K562 (cell line): ENCODE results near the gene CUTA. TPM values are rescaled to one million over a fixed set of nuclear protein-coding genes. Genes with fewer than 3 reads are reported as not detected.
A peak's percentile ranks its signal among the peaks of the same experiment; 100 is the strongest.

Source experiments
- ARNT ChIP-seq, 2 experiments: fragments of 450-650 bp; IDR thresholded peaks; 2 replicates each; pipeline ENCODE4 v1.6.1; 2016; ENCODE audit warnings: mild to moderate bottlenecking in 1 of 2
- BRF1 ChIP-seq: IDR thresholded peaks from 3 replicates; pipeline ENCODE4 v1.6.1; 2011; ENCODE audit warnings: borderline replicate concordance, mild to moderate bottlenecking; ENCODE audit not compliant: insufficient read length; ENCODE audit errors: extremely low read depth
- FOS ChIP-seq: IDR thresholded peaks from 3 replicates; pipeline ENCODE4 v1.6.1; 2011; ENCODE audit not compliant: insufficient read length; ENCODE audit errors: extremely low read depth
- FOXA1 ChIP-seq: fragments of 450-650 bp; IDR thresholded peaks from 2 replicates; pipeline ENCODE4 v1.6.1; 2016; ENCODE audit warnings: mild to moderate bottlenecking, borderline replicate concordance
- HCFC1 ChIP-seq: IDR thresholded peaks from 2 replicates; pipeline ENCODE4 v1.6.1; 2012; ENCODE audit warnings: low read depth, low read length, improper control_type of control experiment
- MAZ ChIP-seq, 2 experiments: fragments of 450-650 bp in 1 of 2; sonication (generic) in 1 of 2; formaldehyde crosslinking; IDR thresholded peaks in 1 of 2; conservative IDR thresholded peaks in 1 of 2; 2 replicates each; pipeline versions ENCODE4 v1.4.0 to v1.5.0; 2020; ENCODE audit warnings: mild to moderate bottlenecking in 1 of 2, missing genetic modification reagents in 1 of 2
- NONO ChIP-seq, 2 experiments: fragments of 200-400 bp in 1 of 2; fragments of 450-650 bp in 1 of 2; formaldehyde crosslinking in 1 of 2; IDR thresholded peaks; 2 replicates each; pipeline ENCODE4 v1.6.1; 2017; ENCODE audit warnings: low read depth in 2 of 2, mild to moderate bottlenecking in 2 of 2, moderate library complexity in 2 of 2, low read length in 1 of 2
- RFX1 ChIP-seq: fragments of 450-650 bp; IDR thresholded peaks from 2 replicates; pipeline ENCODE4 v1.6.1; 2016; ENCODE audit warnings: mild to moderate bottlenecking, moderate library complexity
- U2AF2 ChIP-seq: fragments of 200-400 bp; formaldehyde crosslinking; optimal IDR thresholded peaks from 2 replicates; pipeline ENCODE3; 2017; ENCODE audit warnings: low read depth, mild to moderate bottlenecking, low read length
- ZFX ChIP-seq: sonication (generic); formaldehyde crosslinking; IDR thresholded peaks from 2 replicates; pipeline ENCODE4 v1.8.0; 2022; ENCODE audit warnings: mild to moderate bottlenecking, missing genetic modification reagents, moderate library complexity
- ZNF140 ChIP-seq: fragments of 250-450 bp; sonication (Bioruptor Pico); IDR thresholded peaks from 2 replicates; pipeline ENCODE4 v1.8.0; 2021; ENCODE audit warnings: moderate library complexity, mild to moderate bottlenecking, inconsistent platforms
- ZNF143 ChIP-seq: sonication (generic); formaldehyde crosslinking; IDR thresholded peaks from 2 replicates; pipeline ENCODE4 v1.9.0; 2022; ENCODE audit warnings: mild to moderate bottlenecking, missing genetic modification reagents
- ZNF174 ChIP-seq: fragments of 250-450 bp; sonication (Bioruptor Pico); IDR thresholded peaks from 2 replicates; pipeline ENCODE4 v1.4.0; 2020; ENCODE audit warnings: mild to moderate bottlenecking
- ZNF408 ChIP-seq: fragments of 250-450 bp; sonication (Bioruptor Pico); IDR thresholded peaks from 2 replicates; pipeline ENCODE4 v1.4.0; 2020; ENCODE audit warnings: low read depth, mild to moderate bottlenecking, moderate library complexity
- ZNF644 ChIP-seq: fragments of 200-800 bp; sonication (Bioruptor generic); IDR thresholded peaks from 2 replicates; pipeline ENCODE4 v1.6.1; 2016; ENCODE audit warnings: low read depth, missing genetic modification characterization, missing compliant biosample characterization
- polyA plus RNA-seq, 8 experiments: library from polyadenylated mRNA; depleted of rRNA in 4 of 8; stranded (reverse) in 5 of 8; unstranded in 3 of 8; fragments of >200 nt; fragmentation: Nextera tagmentation in 2 of 8; fragmentation: Illumina TruSeq in 1 of 8; extraction: Ambion mirVana in 2 of 8; extraction: Trizol in 1 of 8; gene quantifications; 2 replicates each; pipeline versions ENCODE4 v1.2.1 to v1.2.3, GENCODE V29; 2011 to 2014; ENCODE audit warnings: inconsistent platforms in 1 of 8, missing spikeins in 1 of 8
- total RNA-seq, 7 experiments: library from RNA; depleted of rRNA in 6 of 7; stranded (reverse); fragments of >200 nt in 6 of 7; fragmentation: Illumina TruSeq in 2 of 7; extraction: Trizol in 2 of 7; gene quantifications; 2 replicates each; pipeline versions ENCODE4 v1.2.1 to v1.2.3, GENCODE V29; 2011 to 2021; ENCODE audit warnings: low replicate concordance in 1 of 7
- TF ChIP-seq, protein P1 (sequence below): fragments of 250-450 bp; sonication (Bioruptor Pico); IDR thresholded peaks from 2 replicates; pipeline ENCODE4 v1.5.0; 2020; ENCODE audit warnings: mild to moderate bottlenecking, borderline replicate concordance
- TF ChIP-seq, protein P2 (sequence below): fragments of 250-450 bp; sonication (Bioruptor Pico); IDR thresholded peaks from 2 replicates; pipeline ENCODE4 v1.4.0; 2020; ENCODE audit warnings: mild to moderate bottlenecking
- TF ChIP-seq, protein P3 (sequence below): fragments of 250-450 bp; sonication (Bioruptor Pico); IDR thresholded peaks from 2 replicates; pipeline ENCODE4 v1.8.0; 2022; ENCODE audit warnings: moderate library complexity, mild to moderate bottlenecking, inconsistent platforms
- TF ChIP-seq, protein P4 (sequence below): sonication (generic); formaldehyde crosslinking; IDR thresholded peaks from 2 replicates; pipeline ENCODE4 v1.8.0; 2022; ENCODE audit warnings: missing genetic modification reagents, mild to moderate bottlenecking, borderline replicate concordance
- TF ChIP-seq, protein P5 (sequence below): conservative IDR thresholded peaks from 2 replicates; pipeline ENCODE4 v1.6.1; 2011; ENCODE audit warnings: low read depth, mild to moderate bottlenecking, low read length; ENCODE audit not compliant: control insufficient read depth

Gene CUTA
- total and polyA plus RNA-seq, 9 of the 15 experiments (the other 6 are each of a cell fraction or from before 2014, with no cell fraction given), result 166 to 682 (median 310) TPM

DNA sequence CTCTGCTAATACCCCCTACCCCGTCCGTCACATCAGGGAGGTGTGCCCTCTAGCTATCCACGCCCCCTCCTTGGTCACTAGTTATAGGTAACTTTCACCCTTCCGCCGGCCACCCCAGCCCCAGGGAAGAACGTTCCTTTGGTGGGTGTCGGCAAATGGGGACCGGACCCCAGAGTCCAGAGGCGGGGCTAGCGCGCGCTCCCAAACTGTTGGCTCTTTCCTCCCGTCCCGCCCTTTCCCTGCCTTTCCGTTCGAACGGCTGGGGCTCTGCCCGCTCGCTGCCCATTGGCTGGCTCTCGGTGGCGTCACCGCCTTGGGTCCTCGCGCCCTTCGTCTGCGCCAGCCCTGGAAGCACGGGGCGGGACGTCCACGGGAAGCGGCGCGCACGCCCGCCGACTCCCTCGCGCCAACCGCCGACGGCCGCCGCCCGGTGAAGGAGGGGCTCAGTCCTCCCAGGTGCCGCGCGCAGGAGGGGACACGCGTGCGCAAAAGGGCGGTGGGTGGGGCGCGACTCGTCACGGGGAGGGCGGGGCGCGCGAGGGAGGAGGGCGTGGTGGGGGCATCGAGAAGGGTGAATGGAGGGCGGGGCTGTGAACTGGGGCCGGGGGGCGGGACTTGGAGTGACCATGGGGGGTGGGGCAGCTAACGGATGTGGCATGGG lies 7.7 kb downstream of the CUTA start (continued):
- TF ChIP-seq, protein P1, sequence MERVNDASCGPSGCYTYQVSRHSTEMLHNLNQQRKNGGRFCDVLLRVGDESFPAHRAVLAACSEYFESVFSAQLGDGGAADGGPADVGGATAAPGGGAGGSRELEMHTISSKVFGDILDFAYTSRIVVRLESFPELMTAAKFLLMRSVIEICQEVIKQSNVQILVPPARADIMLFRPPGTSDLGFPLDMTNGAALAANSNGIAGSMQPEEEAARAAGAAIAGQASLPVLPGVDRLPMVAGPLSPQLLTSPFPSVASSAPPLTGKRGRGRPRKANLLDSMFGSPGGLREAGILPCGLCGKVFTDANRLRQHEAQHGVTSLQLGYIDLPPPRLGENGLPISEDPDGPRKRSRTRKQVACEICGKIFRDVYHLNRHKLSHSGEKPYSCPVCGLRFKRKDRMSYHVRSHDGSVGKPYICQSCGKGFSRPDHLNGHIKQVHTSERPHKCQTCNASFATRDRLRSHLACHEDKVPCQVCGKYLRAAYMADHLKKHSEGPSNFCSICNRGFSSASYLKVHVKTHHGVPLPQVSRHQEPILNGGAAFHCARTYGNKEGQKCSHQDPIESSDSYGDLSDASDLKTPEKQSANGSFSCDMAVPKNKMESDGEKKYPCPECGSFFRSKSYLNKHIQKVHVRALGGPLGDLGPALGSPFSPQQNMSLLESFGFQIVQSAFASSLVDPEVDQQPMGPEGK (CRISPR knock-in tag), result no peak
- TF ChIP-seq ZNF140, result no peak
- no peak for TF ChIP-seq ZNF644 (tag)
- no peak for TF ChIP-seq RFX1
- TF ChIP-seq, protein P2, sequence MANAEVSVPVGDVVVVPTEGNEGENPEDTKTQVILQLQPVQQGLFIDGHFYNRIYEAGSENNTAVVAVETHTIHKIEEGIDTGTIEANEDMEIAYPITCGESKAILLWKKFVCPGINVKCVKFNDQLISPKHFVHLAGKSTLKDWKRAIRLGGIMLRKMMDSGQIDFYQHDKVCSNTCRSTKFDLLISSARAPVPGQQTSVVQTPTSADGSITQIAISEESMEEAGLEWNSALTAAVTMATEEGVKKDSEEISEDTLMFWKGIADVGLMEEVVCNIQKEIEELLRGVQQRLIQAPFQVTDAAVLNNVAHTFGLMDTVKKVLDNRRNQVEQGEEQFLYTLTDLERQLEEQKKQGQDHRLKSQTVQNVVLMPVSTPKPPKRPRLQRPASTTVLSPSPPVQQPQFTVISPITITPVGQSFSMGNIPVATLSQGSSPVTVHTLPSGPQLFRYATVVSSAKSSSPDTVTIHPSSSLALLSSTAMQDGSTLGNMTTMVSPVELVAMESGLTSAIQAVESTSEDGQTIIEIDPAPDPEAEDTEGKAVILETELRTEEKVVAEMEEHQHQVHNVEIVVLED (CRISPR knock-in tag), result peak; percentile 93
- TF ChIP-seq FOXA1, result no peak
- no peak for TF ChIP-seq ZNF143 (CRISPR knock-in tag)
- TF ChIP-seq U2AF2, result no peak
- TF ChIP-seq FOS, result peak; percentile 67
- TF ChIP-seq, protein P3, sequence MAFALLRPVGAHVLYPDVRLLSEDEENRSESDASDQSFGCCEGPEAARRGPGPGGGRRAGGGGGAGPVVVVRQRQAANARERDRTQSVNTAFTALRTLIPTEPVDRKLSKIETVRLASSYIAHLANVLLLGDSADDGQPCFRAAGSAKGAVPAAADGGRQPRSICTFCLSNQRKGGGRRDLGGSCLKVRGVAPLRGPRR (CRISPR knock-in tag), result no peak
- TF ChIP-seq HCFC1, result peak; percentile 66
- TF ChIP-seq, protein P4, sequence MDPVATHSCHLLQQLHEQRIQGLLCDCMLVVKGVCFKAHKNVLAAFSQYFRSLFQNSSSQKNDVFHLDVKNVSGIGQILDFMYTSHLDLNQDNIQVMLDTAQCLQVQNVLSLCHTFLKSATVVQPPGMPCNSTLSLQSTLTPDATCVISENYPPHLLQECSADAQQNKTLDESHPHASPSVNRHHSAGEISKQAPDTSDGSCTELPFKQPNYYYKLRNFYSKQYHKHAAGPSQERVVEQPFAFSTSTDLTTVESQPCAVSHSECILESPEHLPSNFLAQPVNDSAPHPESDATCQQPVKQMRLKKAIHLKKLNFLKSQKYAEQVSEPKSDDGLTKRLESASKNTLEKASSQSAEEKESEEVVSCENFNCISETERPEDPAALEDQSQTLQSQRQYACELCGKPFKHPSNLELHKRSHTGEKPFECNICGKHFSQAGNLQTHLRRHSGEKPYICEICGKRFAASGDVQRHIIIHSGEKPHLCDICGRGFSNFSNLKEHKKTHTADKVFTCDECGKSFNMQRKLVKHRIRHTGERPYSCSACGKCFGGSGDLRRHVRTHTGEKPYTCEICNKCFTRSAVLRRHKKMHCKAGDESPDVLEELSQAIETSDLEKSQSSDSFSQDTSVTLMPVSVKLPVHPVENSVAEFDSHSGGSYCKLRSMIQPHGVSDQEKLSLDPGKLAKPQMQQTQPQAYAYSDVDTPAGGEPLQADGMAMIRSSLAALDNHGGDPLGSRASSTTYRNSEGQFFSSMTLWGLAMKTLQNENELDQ (CRISPR knock-in tag), result no peak
- no peak for TF ChIP-seq ZNF408
- TF ChIP-seq, protein P5, sequence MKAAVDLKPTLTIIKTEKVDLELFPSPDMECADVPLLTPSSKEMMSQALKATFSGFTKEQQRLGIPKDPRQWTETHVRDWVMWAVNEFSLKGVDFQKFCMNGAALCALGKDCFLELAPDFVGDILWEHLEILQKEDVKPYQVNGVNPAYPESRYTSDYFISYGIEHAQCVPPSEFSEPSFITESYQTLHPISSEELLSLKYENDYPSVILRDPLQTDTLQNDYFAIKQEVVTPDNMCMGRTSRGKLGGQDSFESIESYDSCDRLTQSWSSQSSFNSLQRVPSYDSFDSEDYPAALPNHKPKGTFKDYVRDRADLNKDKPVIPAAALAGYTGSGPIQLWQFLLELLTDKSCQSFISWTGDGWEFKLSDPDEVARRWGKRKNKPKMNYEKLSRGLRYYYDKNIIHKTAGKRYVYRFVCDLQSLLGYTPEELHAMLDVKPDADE, result peak; percentile 77; the same call in 1 of the 2 replicates
- peak; percentile 19 to 64; a peak in 1 of 4 replicates for TF ChIP-seq NONO (IDR thresholded peaks at IDR 0.05; ENCODE audit: low read depth in 2 of 2, low read length in 1 of 2)
- no peak for TF ChIP-seq ARNT (IDR thresholded peaks at IDR 0.05)
- TF ChIP-seq ZNF174 (CRISPR knock-in tag), result no peak
- peak in 1 of 2 experiments; percentile 95 for TF ChIP-seq MAZ (CRISPR knock-in tag; conservative IDR thresholded peaks at IDR 0.05 in 1 of 2, IDR thresholded peaks at IDR 0.05 in 1 of 2)
- no peak; the same call in 1 of the 2 replicates for TF ChIP-seq ZFX (CRISPR knock-in tag)
- no peak for TF ChIP-seq BRF1
